Activated CD8-positive, alpha-beta T cell treated with anti-CD3 and anti-CD28 coated beads, Interleukin-2, amount 10 ng/mL, durations not matched to agents 7 days and 5 days (primary cell): ENCODE measurements around the gene IL17B. TPM values are rescaled to one million over a fixed set of nuclear protein-coding genes. Genes with fewer than 3 reads are reported as not detected.
"Not testable (repeated sequence)": the region's sequence is repeated elsewhere in the genome, so short reads cannot be mapped to it uniquely, and the experiment has no call there.

Source experiments
- ATAC-seq: fragments of 150-1000 bp; cut with Tn5 transposase; one replicate; pipeline ENCODE4 v1.10.0; 2021; ENCODE audit warnings: moderate library complexity
- CTCF ChIA-PET: fragments of 350-600 bp; sonication (Branson Sonifier 250); formaldehyde crosslinking; loops from one replicate; lab custom pipeline; 2021; ENCODE audit warnings: antibody characterized with exemption; lab: Charles Lee
- POLR2A ChIA-PET: fragments of 350-600 bp; sonication (Branson Sonifier 250); formaldehyde crosslinking; loops from one replicate; lab custom pipeline; 2021; ENCODE audit warnings: antibody characterized with exemption; lab: Charles Lee
- DNase-seq: peaks from one replicate; pipeline ENCODE4 v3.0.0-alpha.2; 2020
- H3K27ac Mint-ChIP-seq: one replicate; pipeline ENCODE4 v1.8.0; 2021; ENCODE audit warnings: mild to moderate bottlenecking, mixed read lengths
- H3K27me3 Mint-ChIP-seq: one replicate; pipeline ENCODE4 v1.8.0; 2021; ENCODE audit warnings: low read depth, mixed read lengths
- H3K36me3 Mint-ChIP-seq: one replicate; pipeline ENCODE4 v1.8.0; 2021; ENCODE audit warnings: low read depth, mixed read lengths
- H3K4me1 Mint-ChIP-seq: one replicate; pipeline ENCODE4 v1.8.0; 2021; ENCODE audit warnings: low read depth, mixed read lengths
- H3K4me3 Mint-ChIP-seq: one replicate; pipeline ENCODE4 v1.8.0; 2021; ENCODE audit warnings: mild to moderate bottlenecking, mixed read lengths
- H3K9me3 Mint-ChIP-seq: one replicate; pipeline ENCODE4 v1.8.0; 2022; ENCODE audit warnings: mixed read lengths; ENCODE audit not compliant: insufficient read depth
- total RNA-seq, 2 experiments: library from RNA; stranded (reverse); gene quantifications; one replicate each; pipeline ENCODE4 v1.2.3, GENCODE V29; 2021

Gene IL17B
- total RNA-seq, 2 experiments from 2014 or later, result not detected

GRCh38 chr5:149392718-149393117 is 13.6 kb upstream of the IL17B start:
- H3K27me3 Mint-ChIP-seq, result no peaks in the 10 kb centered on the region
- DNase-seq (no peak), ATAC-seq (no peak)
- CTCF ChIA-PET, result no interaction called here
- no peaks in the 10 kb centered on the region for H3K9me3 Mint-ChIP-seq
- no peak overlapping the region for H3K27ac Mint-ChIP-seq
- peaks cover 2% of the 10 kb centered on the region for H3K4me1 Mint-ChIP-seq
- POLR2A ChIA-PET, result no interaction called here
- H3K36me3 Mint-ChIP-seq, result no peaks in the 10 kb centered on the region
- no peak overlapping the region for H3K4me3 Mint-ChIP-seq

GRCh38 chr5:149391524-149391923 is 12.4 kb upstream of the IL17B start:
- Mint-ChIP-seq H3K27me3 (peaks cover 5% of the 10 kb centered on the region), H3K27ac (no peak overlapping the region), H3K4me3 (no peak overlapping the region), H3K9me3 (no peaks in the 10 kb centered on the region), H3K36me3 (no peaks in the 10 kb centered on the region), H3K4me1 (peaks cover 2% of the 10 kb centered on the region)
- no peak for ATAC-seq
- CTCF ChIA-PET, result no interaction called here
- no peak for DNase-seq
- POLR2A ChIA-PET, result no interaction called here

GRCh38 chr5:149391076-149391475 is 12.0 kb upstream of the IL17B start:
- H3K4me1 Mint-ChIP-seq, DNase-seq, ATAC-seq, POLR2A ChIA-PET, H3K4me3 Mint-ChIP-seq, H3K27me3 Mint-ChIP-seq, H3K27ac Mint-ChIP-seq, H3K9me3 Mint-ChIP-seq, H3K36me3 Mint-ChIP-seq: not testable (repeated sequence)
- CTCF ChIA-PET, result interaction anchor here (1.4 kb wide), 1 partner anchor 174 kb away, joined by 4 read pairs; no protein-coding TSS in a partner anchor

DNA sequence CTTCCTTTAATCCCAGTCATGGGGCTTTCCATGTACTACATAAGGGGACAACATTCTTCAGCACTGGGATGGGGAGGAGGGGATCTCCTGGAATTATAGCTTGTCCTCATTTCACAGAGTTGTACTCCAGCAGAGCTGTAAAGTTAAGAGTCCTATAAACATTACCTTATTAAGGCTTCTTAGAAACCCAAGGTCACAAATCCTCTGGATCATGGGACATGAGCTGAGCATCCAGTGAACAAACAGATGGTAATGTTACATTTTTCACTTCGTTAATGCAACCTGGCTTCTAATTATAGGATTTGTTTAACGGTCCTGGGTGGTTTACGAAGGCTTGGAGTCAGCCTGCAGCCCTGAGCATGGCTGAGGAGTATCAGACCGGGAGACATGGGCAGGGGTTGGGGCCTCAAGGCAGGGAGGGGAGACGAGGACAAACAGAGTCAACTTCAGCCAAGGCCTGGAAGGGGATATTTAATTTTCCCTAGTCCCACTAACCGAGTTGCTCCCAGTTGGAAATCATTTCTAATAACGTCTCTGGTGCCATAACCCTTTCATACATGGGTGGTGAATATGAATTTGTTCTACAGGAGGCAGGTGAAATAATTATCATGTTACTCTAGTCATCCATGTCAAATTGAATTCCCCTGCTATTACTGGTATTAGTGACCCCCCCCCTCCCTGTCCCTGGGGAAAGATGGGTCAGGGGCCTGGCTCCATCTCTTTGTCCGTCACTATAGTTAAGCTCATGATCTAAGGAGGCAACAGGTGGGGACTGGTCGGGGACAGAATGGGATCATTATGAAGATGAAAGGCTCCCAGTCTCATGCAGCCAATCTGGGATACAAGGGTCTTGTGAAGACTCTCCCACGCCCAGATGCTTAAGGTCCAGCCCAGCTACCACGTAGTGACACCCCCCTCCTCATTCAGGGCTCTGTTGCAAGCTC is 10.7 kb upstream of the IL17B start:
- no peaks in the 10 kb centered on the region for H3K9me3 Mint-ChIP-seq
- H3K36me3 Mint-ChIP-seq, result no peaks in the 10 kb centered on the region
- no peak overlapping the region for H3K4me3 Mint-ChIP-seq
- H3K4me1 Mint-ChIP-seq, result peaks cover 2% of the 10 kb centered on the region
- ChIA-PET POLR2A (no interaction called here), CTCF (interaction anchor here (0.9 to 1.6 kb wide), 4 partner anchors 13 to 229 kb away, joined by 3 to 7 read pairs (median 4); no protein-coding TSS in a partner anchor)
- DNase-seq, result no peak
- H3K27me3 Mint-ChIP-seq, result peaks cover 5% of the 10 kb centered on the region
- no peak for ATAC-seq
- H3K27ac Mint-ChIP-seq, result no peak overlapping the region

GRCh38 chr5:149388498-149389190 is 9.6 kb upstream of the IL17B start:
- CTCF ChIA-PET, result interaction anchor here (0.9 to 2.6 kb wide), 4 partner anchors 12 to 46 kb away, joined by 3 to 8 read pairs (median 6); no protein-coding TSS in a partner anchor
- DNase-seq (no peak), ATAC-seq (no peak)
- Mint-ChIP-seq H3K4me3 (no peak overlapping the region), H3K9me3 (no peaks in the 10 kb centered on the region), H3K4me1 (peaks cover 2% of the 10 kb centered on the region), H3K27ac (no peak overlapping the region), H3K27me3 (peaks cover 5% of the 10 kb centered on the region), H3K36me3 (no peaks in the 10 kb centered on the region)
- POLR2A ChIA-PET, result no interaction called here

GRCh38 chr5:149387982-149388381 is 8.9 kb upstream of the IL17B start:
- ChIA-PET POLR2A (no interaction called here), CTCF (interaction anchor here (1.6 to 2.6 kb wide), 2 partner anchors 16 to 47 kb away, joined by 5 to 8 read pairs; no protein-coding TSS in a partner anchor)
- Mint-ChIP-seq H3K9me3 (no peaks in the 10 kb centered on the region), H3K4me3 (no peak overlapping the region), H3K4me1 (peaks cover 2% of the 10 kb centered on the region), H3K27ac (no peak overlapping the region), H3K27me3 (peaks cover 5% of the 10 kb centered on the region), H3K36me3 (no peaks in the 10 kb centered on the region)
- DNase-seq (no peak), ATAC-seq (no peak)

- Mint-ChIP-seq H3K4me3 (no peak overlapping the region), H3K27ac (no peak overlapping the region), H3K9me3 (no peaks in the 10 kb centered on the region), H3K27me3 (peaks cover 5% of the 10 kb centered on the region), H3K4me1 (peaks cover 2% of the 10 kb centered on the region), H3K36me3 (no peaks in the 10 kb centered on the region)
- DNase-seq (no peak), ATAC-seq (no peak)
- CTCF ChIA-PET, result interaction anchor here (1.1 to 2.6 kb wide), 6 partner anchors 11 to 178 kb away, joined by 3 to 12 read pairs (median 4); no protein-coding TSS in a partner anchor
- POLR2A ChIA-PET, result no interaction called here
Observed at GRCh38 chr5:149387081-149387631, 8.1 kb upstream of the IL17B start.

DNA sequence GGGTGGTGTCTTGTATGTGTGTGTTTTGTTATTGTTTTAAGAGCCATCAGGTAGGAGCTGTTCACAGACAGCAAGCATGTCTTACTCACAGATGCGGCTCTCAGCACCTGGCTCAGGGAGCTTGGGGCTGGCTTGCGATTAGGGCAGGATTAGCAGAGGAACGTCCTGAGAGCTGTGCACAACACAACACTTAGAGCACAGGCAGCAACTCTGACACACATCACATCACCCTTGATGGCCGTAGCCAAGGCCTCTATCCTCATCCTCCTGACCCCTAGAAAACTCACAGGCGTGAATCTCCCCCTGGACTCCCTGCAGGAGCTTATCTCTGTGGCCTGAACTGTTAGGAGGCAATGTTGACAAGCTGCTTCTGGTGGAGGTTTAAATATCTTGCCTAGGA is 7.1 kb upstream of the IL17B start:
- Mint-ChIP-seq H3K27ac (no peak overlapping the region), H3K4me3 (no peak overlapping the region), H3K4me1 (peaks cover 2% of the 10 kb centered on the region), H3K27me3 (peaks cover 5% of the 10 kb centered on the region), H3K36me3 (no peaks in the 10 kb centered on the region), H3K9me3 (no peaks in the 10 kb centered on the region)
- ChIA-PET CTCF (interaction anchor here (1.1 to 5.6 kb wide), 7 partner anchors 10 to 179 kb away, joined by 3 to 36 read pairs (median 3); no protein-coding TSS in a partner anchor), POLR2A (no interaction called here)
- ATAC-seq (no peak), DNase-seq (no peak)

- POLR2A ChIA-PET, result no interaction called here
- ATAC-seq (no peak), DNase-seq (no peak)
- H3K4me1 Mint-ChIP-seq, result no peaks in the 10 kb centered on the region
- H3K27ac Mint-ChIP-seq, result no peak overlapping the region
- CTCF ChIA-PET, result interaction anchor here (1.5 to 5.6 kb wide), 4 partner anchors 23 to 181 kb away, joined by 4 to 36 read pairs (median 17); no protein-coding TSS in a partner anchor
- no peaks in the 10 kb centered on the region for H3K36me3 Mint-ChIP-seq
- no peaks in the 10 kb centered on the region for H3K9me3 Mint-ChIP-seq
- H3K27me3 Mint-ChIP-seq, result peaks cover 5% of the 10 kb centered on the region
- H3K4me3 Mint-ChIP-seq, result no peak overlapping the region
Observed at GRCh38 chr5:149383399-149383798, 4.3 kb upstream of the IL17B start.

DNA sequence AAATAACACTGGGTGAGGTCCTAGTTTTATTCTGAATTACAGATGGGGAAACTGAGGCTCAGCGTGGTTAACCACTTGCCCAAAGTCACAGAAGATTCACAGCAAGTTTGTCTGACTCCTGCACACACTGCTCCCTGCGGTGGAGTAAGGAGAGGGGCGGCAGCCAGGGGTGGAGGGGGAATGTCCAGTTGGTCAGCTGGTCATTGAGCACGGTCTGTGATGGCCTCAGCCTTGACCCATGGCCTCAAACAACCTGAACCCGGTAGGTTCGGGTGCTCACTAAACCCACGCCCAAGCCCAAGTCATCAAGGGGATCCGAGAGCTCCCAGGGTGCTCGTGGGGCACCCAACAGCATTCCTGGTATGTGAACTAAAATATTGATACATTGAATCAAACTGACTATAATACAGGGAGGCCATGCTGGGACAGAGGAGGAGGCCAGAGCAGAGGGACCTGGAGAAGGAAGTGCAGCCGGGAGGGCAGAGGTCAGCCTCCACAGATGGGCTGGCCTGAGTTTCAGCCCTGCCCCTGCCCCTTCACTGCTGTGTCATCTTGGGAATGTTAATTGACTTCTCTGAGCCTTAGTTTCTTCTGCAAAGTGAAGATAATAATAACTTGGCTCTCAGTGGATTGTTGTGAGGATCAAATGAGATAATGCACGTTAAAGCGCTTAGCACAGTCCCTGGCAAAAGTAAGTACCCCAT is 3.6 kb upstream of the IL17B start:
- Mint-ChIP-seq H3K9me3 (no peaks in the 10 kb centered on the region), H3K4me3 (no peak overlapping the region), H3K27me3 (peaks cover 5% of the 10 kb centered on the region), H3K4me1 (no peaks in the 10 kb centered on the region), H3K27ac (no peak overlapping the region), H3K36me3 (no peaks in the 10 kb centered on the region)
- ChIA-PET CTCF (interaction anchor here (0.6 to 5.6 kb wide), 11 partner anchors 10 to 182 kb away, joined by 3 to 36 read pairs (median 4); partner anchors contain the start of gene PCYOX1L), POLR2A (no interaction called here)
- DNase-seq (no peak), ATAC-seq (no peak)

GRCh38 chr5:149381986-149382338 is 2.9 kb upstream of the IL17B start:
- H3K27me3 Mint-ChIP-seq, result peaks cover 2% of the 10 kb centered on the region
- H3K27ac Mint-ChIP-seq, result no peak overlapping the region
- peak; percentile 78 for DNase-seq
- no peaks in the 10 kb centered on the region for H3K4me1 Mint-ChIP-seq
- ChIA-PET POLR2A (no interaction called here), CTCF (interaction anchor here (0.6 to 5.6 kb wide), 17 partner anchors 10 to 1876 kb away, joined by 3 to 36 read pairs (median 4); partner anchors contain the start of gene GRPEL2)
- no peak overlapping the region for H3K4me3 Mint-ChIP-seq
- no peaks in the 10 kb centered on the region for H3K36me3 Mint-ChIP-seq
- peak; percentile 85 for ATAC-seq
- no peaks in the 10 kb centered on the region for H3K9me3 Mint-ChIP-seq
